ENCODE measurements around the gene ZAR1L.
"Not testable (repeated sequence)": the region's sequence is repeated elsewhere in the genome, so short reads cannot be mapped to it uniquely, and the experiment has no call there.

The ZAR1L gene

GRCh38 chr13:32315238-32316027 is at the start of gene ZAR1L, which contains the start of gene BRCA2:
TSS of gene ZAR1L (minus strand) at chr13:32315363. CDS start at chr13:32311925, 3,438 bp downstream.
TSS of gene BRCA2 (plus strand) at chr13:32315508. CDS start at chr13:32316461, 953 bp downstream.
- no peak for TF ChIP-seq CTCF (conservative IDR thresholded peaks at IDR 0.05)
- peak; percentile 91 for TF ChIP-seq ZFX (IDR thresholded peaks at IDR 0.05)
- H3K27ac ChIP-seq: peak within 1 kb of the TSS; percentile 89

DNA sequence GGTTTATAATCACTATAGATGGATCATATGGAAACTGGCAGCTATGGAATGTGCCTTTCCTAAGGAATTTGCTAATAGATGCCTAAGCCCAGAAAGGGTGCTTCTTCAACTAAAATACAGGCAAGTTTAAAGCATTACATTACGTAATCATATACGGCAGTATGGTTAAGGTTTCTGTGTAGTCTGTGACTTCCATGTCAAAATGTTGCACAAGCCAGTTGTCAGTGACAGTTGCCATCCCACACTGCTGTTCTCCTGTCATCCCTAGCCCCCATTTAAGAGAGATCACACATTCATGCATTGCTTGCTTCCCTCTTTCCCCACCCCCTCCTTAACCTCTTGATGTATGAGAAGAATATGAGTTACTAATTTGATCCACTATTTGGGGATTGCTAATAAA is 47.4 kb upstream of the ZAR1L start:
- TF ChIP-seq CTCF (conservative IDR thresholded peaks at IDR 0.05): no peak
- no peak for TF ChIP-seq ZFX (IDR thresholded peaks at IDR 0.05)
- H3K27ac ChIP-seq: no peak overlapping the region

DNA sequence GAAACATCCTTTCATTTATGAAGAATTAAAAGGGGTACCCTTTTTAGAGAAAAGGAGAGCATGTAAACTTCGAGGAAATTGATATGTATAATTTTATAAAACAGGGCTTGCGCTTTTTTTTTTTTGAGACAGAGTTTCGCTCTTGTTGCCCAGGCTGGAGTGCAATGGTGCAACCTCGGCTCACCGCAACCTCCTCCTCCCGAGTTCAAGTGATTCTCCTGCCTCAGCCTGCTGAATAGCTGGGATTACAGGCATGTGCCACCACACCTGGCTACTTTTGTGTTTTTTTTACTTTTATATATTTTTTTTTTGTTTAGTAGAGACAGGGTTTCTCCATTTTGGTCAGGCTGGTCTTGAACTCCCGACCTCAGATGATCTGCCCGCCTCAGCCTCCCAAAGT is 40.8 kb upstream of the ZAR1L start:
- H3K27ac ChIP-seq: not testable (repeated sequence)

GRCh38 chr13:32354040-32354439 is 38.9 kb upstream of the ZAR1L start:
- H3K27ac ChIP-seq: no peak overlapping the region
- TF ChIP-seq ZFX (IDR thresholded peaks at IDR 0.05): no peak
- TF ChIP-seq CTCF (conservative IDR thresholded peaks at IDR 0.05): no peak

- H3K27ac ChIP-seq: not testable (repeated sequence)
Observed at GRCh38 chr13:32350839-32351441, 35.8 kb upstream of the ZAR1L start.

DNA sequence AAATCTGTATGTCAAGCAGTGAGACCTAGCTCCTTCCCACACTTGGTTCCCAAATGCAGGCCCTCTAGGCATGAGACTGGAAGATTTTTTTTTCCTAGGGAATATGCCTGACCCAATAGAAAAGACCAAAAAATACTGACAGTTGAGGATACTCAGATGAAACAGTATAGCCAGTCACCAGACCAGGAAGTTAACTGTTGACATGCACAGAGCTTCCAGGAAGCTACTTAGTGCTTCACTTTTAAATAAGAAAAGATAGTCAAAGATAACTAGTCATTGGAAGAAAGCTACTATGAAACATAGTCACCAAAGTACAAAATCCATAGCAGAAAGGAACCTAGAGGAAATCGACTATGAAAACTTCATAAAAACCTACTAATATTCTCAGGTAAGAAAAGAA is 32.5 kb upstream of the ZAR1L start:
- TF ChIP-seq ZFX (IDR thresholded peaks at IDR 0.05) (no peak), CTCF (conservative IDR thresholded peaks at IDR 0.05) (no peak)
- no peak overlapping the region for H3K27ac ChIP-seq

DNA sequence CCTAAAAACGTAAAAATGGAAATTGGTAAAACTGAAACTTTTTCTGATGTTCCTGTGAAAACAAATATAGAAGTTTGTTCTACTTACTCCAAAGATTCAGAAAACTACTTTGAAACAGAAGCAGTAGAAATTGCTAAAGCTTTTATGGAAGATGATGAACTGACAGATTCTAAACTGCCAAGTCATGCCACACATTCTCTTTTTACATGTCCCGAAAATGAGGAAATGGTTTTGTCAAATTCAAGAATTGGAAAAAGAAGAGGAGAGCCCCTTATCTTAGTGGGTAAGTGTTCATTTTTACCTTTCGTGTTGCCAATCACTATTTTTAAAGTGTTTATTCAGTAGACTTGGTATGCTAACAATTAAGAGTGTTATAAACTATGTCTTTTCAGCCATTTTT is 25.8 kb upstream of the ZAR1L start:
- TF ChIP-seq ZFX (IDR thresholded peaks at IDR 0.05) (no peak), CTCF (conservative IDR thresholded peaks at IDR 0.05) (no peak)
- no peak overlapping the region for H3K27ac ChIP-seq

DNA sequence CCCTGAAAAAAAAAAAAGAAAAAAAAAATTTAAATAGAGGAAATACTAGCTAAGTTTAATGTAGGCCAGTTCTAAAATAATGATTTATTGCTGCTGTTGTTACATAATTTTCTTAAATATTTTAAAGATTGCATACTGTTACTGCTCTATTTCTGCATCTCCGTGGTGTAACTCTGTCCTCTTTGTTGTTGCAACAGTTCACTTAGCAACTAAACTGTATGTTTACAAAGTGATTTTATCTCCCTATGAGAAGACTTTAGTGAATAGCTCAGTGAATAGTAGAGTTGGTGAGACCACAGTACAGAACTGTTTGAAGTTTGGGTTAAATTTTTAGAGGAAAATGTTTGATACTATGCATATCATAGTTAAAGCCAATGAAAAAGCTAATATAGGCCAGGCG is 19.5 kb upstream of the ZAR1L start:
- no peak for TF ChIP-seq ZFX (IDR thresholded peaks at IDR 0.05)
- no peak for TF ChIP-seq CTCF (conservative IDR thresholded peaks at IDR 0.05)
- H3K27ac ChIP-seq: no peak overlapping the region

Measured in C4-2B (cell line).